Mesodermal cell (in vitro differentiated cells): ENCODE results near the gene SUN3. TPM values are rescaled to one million over a fixed set of nuclear protein-coding genes. Genes with fewer than 3 reads are reported as not detected.
A peak's percentile ranks its signal among the peaks of the same experiment; 100 is the strongest.

Experiments
- H3K27ac ChIP-seq: 2 replicates; pipeline ENCODE4 v1.7.0; 2013; ENCODE audit warnings: mild to moderate bottlenecking, low read depth, low read length, moderate library complexity; ENCODE audit not compliant: severe bottlenecking
- H3K36me3 ChIP-seq: 2 replicates; pipeline ENCODE4 v1.7.1; 2013; ENCODE audit warnings: mild to moderate bottlenecking, low read length, moderate library complexity; ENCODE audit not compliant: control insufficient read depth, insufficient read depth
- H3K4me1 ChIP-seq: one replicate; pipeline ENCODE4 v1.7.1; 2013; ENCODE audit warnings: mild to moderate bottlenecking, low read length; ENCODE audit not compliant: insufficient read depth, control insufficient read depth, poor library complexity, severe bottlenecking
- H3K4me3 ChIP-seq: 2 replicates; pipeline ENCODE4 v1.7.0; 2013; ENCODE audit warnings: low read length, control low read depth, mild to moderate bottlenecking; ENCODE audit not compliant: insufficient read depth, poor library complexity, severe bottlenecking; ENCODE audit errors: extremely low read depth
- H3K9me3 ChIP-seq: 2 replicates; pipeline ENCODE4 v1.7.1; 2013; ENCODE audit warnings: mild to moderate bottlenecking, low read length, moderate library complexity; ENCODE audit not compliant: control insufficient read depth
- WGBS, 2 experiments: methylation state at CpG; one replicate each; pipeline ENCODE4 v1.1.5; 2013; ENCODE audit warnings: missing lambda C conversion rate in 2 of 2; ENCODE audit not compliant: insufficient coverage in 2 of 2; 5-methylcytosine and 5-hydroxymethylcytosine counted together
- polyA plus RNA-seq, 2 experiments: library from polyadenylated mRNA; stranded (reverse); fragments of 50-300 nt; gene quantifications; one replicate each; pipeline ENCODE4 v1.2.3, GENCODE V29; 2013

Gene SUN3, protein sequence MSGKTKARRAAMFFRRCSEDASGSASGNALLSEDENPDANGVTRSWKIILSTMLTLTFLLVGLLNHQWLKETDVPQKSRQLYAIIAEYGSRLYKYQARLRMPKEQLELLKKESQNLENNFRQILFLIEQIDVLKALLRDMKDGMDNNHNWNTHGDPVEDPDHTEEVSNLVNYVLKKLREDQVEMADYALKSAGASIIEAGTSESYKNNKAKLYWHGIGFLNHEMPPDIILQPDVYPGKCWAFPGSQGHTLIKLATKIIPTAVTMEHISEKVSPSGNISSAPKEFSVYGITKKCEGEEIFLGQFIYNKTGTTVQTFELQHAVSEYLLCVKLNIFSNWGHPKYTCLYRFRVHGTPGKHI
- polyA plus RNA-seq (2013, experiment 1 of 2): not detected
- polyA plus RNA-seq (2013, experiment 2 of 2): not detected

DNA sequence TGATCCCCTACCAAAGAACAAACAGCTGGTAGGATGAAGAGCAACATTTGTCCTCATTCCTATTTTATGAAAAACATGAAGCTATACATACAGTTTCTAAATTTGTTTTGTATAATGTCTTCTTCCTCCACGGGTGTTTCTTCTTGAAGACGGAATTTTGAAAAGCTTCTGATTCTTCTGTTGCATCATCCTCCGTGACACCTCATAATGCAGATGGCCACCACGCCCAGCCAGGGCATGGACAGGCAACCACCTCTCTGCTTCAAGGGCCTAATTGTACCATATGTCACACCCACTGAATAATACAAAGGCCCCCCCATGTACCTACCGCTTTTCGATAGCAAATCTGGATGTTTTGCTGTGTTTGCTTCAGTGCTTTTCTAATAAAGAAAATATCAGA, at the start of gene SUN3:
SUN3 (minus strand) TSS at position 170 of the 400 bp plus-strand sequence; CDS start at position 1, 169 bp downstream.
- no peaks in the 10 kb centered on the region for H3K9me3 ChIP-seq
- H3K4me1 ChIP-seq: no peaks in the 10 kb centered on the region
- no peak within 1 kb of the TSS for H3K27ac ChIP-seq
- 80% methylated on average over 1 to 2 of the region's 6 CpGs for WGBS, 2 experiments
- no peaks in the 10 kb centered on the region for H3K36me3 ChIP-seq
- no peak within 1 kb of the TSS for H3K4me3 ChIP-seq

DNA sequence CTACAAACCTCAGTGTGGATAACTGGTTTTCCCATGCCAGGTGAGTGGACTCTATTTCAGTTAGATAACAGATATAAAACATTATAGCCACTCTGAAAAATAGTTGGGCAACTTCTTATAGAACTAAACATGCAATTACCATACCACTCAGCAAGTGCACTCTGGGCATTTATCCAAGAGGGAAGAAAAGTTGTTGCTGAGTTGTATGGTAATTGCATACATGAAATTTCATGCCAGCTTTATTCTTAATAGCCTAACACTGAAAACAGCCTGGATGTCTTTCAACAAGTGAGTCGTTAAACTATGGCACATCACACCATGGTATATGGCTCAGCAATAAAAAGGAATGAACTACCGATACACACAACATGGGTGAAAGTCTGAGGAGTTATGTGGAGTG, 49.6 kb upstream of the SUN3 start:
- H3K4me3 ChIP-seq: no peak overlapping the region
- peaks cover 13% of the 10 kb centered on the region for H3K4me1 ChIP-seq
- H3K9me3 ChIP-seq: peaks cover 4% of the 10 kb centered on the region
- H3K27ac ChIP-seq: no peak overlapping the region
- no peaks in the 10 kb centered on the region for H3K36me3 ChIP-seq
- WGBS, 2 experiments: 100% methylated on average over 1 of the region's 2 CpGs; no CpG with 5 or more reads in 1 of the 2 experiments

DNA sequence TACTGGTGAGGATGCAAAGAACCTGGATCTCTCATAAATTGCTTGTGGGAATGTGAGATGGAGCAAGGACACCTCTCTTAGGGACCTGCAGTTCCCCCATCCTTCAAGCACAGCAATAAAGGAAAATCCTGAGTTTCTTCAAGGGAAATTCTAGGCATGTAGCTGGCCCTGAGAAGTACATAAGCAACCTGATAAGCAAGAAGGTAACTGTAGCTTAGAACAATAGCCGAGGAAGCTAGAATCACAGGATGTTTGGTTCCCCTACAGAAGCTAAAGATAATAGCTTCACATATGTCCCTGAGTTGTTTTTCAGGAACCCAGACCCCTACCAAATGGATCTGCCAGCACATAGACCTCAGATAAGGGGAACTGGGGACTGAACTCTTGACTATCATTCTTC, 48.5 kb upstream of the SUN3 start:
- no peak overlapping the region for H3K4me3 ChIP-seq
- H3K9me3 ChIP-seq: peaks cover 7% of the 10 kb centered on the region
- no peaks in the 10 kb centered on the region for H3K36me3 ChIP-seq
- 86 to 100% methylated on average over 1 of the region's 1 CpG for WGBS, 2 experiments
- H3K4me1 ChIP-seq: peaks cover 7% of the 10 kb centered on the region
- no peak overlapping the region for H3K27ac ChIP-seq

DNA sequence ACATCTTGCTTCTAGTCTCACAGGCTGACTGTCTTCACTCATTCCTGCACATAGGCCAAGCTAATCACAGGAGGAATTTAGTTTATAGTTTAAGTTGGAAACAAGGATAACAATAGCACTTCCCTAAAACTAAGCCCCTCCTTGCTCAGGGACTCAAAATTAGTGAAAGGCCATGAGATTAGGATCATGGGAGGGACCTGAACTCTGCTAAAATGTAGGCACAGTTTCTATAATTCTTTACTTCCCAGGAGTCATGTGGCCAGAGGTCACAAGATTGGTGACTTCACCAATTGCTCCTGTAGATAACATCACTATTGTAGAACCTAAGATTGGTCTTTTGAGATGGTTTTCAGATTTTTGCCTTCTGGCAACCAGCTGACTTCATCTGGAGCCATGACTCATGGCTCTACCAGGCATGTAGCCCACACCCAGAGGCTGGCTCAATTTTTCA, 45.3 kb upstream of the SUN3 start:
- peaks cover 6% of the 10 kb centered on the region for H3K9me3 ChIP-seq
- H3K4me1 ChIP-seq: peaks cover 7% of the 10 kb centered on the region
- H3K27ac ChIP-seq: peak overlapping the region; percentile 52
- H3K36me3 ChIP-seq: no peaks in the 10 kb centered on the region
- no peak overlapping the region for H3K4me3 ChIP-seq

DNA sequence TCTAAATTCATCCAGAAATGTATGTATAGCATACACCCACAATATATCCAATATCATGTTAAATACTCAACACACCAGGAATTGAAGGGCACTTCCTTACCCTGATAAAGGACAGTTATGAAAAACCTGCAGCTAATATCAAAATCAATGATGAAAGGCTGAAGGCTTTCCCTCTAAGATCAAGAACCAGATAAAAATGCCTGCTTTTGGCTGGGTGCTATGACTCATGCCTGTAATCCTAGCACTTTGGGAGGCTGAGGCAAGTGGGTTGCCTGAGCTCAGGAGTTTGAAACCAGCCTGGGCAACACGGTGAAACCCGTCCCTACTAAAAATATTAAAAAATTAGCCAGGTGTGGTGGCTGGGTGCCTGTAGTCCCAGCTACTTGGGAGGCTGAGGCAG, 38.6 kb upstream of the SUN3 start:
- Histone ChIP-seq H3K9me3 (peaks cover 4% of the 10 kb centered on the region), H3K4me1 (no peaks in the 10 kb centered on the region), H3K27ac (no peak overlapping the region), H3K4me3 (no peak overlapping the region), H3K36me3 (no peaks in the 10 kb centered on the region)
- 40% methylated on average over 1 of the region's 2 CpGs; no CpG with 5 or more reads in 1 of the 2 experiments for WGBS, 2 experiments

DNA sequence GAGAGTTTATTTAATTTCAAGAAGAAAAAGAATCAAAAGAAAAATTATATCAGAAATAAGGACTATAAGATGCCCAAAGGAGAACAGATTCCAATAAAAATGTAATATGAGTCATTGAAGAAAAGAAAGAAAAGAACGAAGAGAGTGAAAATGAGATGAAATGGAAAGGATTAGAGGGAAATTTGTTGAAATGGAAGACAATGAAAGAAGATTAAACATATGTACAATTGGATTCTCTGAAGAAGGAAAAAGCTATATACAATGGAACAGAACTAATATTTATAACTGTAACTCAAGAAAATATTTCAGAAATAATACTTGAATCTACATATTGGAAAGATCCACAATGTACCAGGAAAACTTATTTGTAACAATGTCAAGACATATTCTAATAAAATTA, 35.1 kb upstream of the SUN3 start:
- no peaks in the 10 kb centered on the region for H3K36me3 ChIP-seq
- H3K4me3 ChIP-seq: no peak overlapping the region
- H3K27ac ChIP-seq: no peak overlapping the region
- no peaks in the 10 kb centered on the region for H3K4me1 ChIP-seq
- H3K9me3 ChIP-seq: no peaks in the 10 kb centered on the region
- WGBS, 2 experiments: 75 to 88% methylated on average over 1 of the region's 1 CpG

DNA sequence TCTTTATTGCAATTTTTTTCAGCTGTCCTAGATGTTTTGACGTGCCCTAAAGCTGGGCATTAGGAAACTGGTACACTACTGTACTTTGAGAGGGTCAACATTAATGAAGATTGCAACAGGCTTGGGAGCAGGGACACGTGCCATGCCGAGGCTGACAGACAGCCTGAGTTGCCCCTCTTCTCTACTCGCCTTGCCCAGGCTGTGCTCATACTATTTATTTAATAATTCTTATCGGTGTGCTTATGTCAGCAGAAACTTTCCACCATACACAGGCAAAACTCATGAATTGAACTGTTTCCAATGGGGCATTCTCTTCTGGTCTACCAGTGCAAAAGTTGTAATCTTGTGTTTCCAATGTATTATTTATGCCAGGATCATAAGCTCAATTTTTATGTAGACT, 30.8 kb upstream of the SUN3 start:
- Histone ChIP-seq H3K27ac (no peak overlapping the region), H3K36me3 (no peaks in the 10 kb centered on the region), H3K4me1 (no peaks in the 10 kb centered on the region), H3K9me3 (no peaks in the 10 kb centered on the region), H3K4me3 (no peak overlapping the region)
- 96 to 100% methylated on average over 1 to 3 of the region's 5 CpGs for WGBS, 2 experiments

DNA sequence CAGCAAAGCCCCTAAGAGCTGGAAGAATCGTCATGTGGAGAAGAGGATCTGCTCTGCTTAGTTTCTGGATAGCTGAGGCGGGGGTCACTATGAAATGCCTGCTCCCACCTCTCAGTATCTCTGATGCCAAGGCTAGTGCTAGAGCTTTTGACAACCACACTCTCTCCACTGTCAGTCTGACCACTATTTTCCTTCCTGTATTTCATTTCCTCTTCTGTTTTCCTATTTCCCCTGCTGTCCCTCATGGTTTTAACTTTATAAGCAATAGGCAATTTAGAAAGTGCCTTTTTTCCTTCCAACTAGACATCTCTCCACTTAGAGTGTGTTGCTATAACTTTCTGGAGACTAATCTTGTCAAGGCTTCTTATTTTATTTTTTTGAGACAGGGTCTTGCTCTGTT, 30.1 kb upstream of the SUN3 start:
- H3K4me3 ChIP-seq: no peak overlapping the region
- no peak overlapping the region for H3K27ac ChIP-seq
- H3K36me3 ChIP-seq: no peaks in the 10 kb centered on the region
- no peaks in the 10 kb centered on the region for H3K9me3 ChIP-seq
- no peaks in the 10 kb centered on the region for H3K4me1 ChIP-seq
- WGBS, 2 experiments: 89 to 100% methylated on average over 2 of the region's 2 CpGs

DNA sequence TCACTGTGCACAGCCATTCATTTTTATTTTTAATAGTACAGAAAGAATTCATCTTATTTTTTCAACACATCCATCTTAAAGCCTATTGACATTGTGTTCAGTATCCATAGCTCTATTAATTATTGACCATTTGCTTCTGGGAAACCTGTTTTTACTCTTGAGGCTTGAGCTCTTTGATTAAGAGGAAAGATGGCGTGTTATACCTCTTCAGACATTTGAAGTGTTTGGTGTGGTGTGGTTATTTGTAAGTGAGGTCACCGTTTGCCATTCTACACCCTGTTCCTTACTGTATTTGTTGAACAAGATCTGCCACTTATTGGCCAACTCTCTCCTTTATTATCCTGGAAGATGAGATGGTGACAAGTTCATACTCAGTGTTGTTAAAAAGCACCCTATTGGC, 24.8 kb upstream of the SUN3 start:
- Histone ChIP-seq H3K9me3 (no peaks in the 10 kb centered on the region), H3K36me3 (no peaks in the 10 kb centered on the region)

DNA sequence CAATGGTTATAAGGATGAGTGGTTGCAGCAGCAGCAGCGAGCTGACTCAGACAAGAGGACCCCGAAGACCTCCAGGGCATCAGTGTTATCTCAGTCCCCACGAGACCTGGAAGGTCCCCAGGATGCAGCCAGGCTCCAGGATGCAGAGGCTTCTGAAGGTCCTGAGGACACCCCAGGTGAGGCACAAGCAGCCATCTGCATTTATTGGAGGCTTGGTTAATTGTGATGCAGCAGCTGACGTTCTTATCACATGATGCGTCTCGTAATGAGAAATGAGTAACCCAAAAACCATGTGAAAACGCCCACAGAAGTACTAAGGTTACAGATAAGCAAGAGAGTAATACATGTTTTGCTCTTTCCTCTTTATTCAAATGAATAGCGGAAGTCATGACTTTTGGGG, 23.8 kb upstream of the SUN3 start:
- Histone ChIP-seq H3K4me1 (peaks cover 6% of the 10 kb centered on the region), H3K4me3 (no peak overlapping the region), H3K36me3 (no peaks in the 10 kb centered on the region), H3K9me3 (no peaks in the 10 kb centered on the region), H3K27ac (no peak overlapping the region)
- 74 to 76% methylated on average over 4 to 5 of the region's 8 CpGs for WGBS, 2 experiments

More for the DNA sequence above, 24.8 kb upstream of the SUN3 start:
- no peak overlapping the region for H3K27ac ChIP-seq
- H3K4me1 ChIP-seq: peaks cover 6% of the 10 kb centered on the region
- no peak overlapping the region for H3K4me3 ChIP-seq
- no CpG with 5 or more reads among the region's 2 CpGs for WGBS, 2 experiments

DNA sequence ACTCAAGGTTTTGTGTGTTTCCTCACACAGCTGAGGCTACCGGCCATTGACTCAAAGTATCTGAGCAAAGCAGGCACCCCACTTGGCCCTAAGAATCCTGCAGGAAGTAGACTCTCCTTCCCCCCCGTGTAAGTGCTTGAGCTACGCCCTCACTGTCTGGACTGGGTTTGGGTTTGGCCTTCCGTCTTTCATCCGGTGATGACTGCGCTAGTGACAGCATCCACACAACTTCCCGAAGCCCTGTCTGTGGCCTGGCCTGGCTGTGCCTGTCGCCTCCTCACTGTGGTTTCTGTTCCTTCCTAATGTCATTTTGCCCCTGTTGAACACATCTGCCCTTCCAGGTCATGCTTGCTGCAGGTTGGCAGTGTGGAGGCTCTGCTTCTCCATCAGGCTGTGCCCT, 20.9 kb upstream of the SUN3 start:
- Histone ChIP-seq H3K36me3 (no peaks in the 10 kb centered on the region), H3K27ac (no peak overlapping the region), H3K4me1 (peaks cover 12% of the 10 kb centered on the region), H3K9me3 (no peaks in the 10 kb centered on the region), H3K4me3 (no peak overlapping the region)
- 85 to 91% methylated on average over 8 of the region's 8 CpGs for WGBS, 2 experiments
